GM12874 (cell line): Measurements from ENCODE around the gene TLE7.

Source experiments
- TF ChIP-seq, protein P1 (sequence below): IDR thresholded peaks from 2 replicates; pipeline ENCODE4 v1.5.1; 2011; ENCODE audit warnings: low read depth, mild to moderate bottlenecking, control low read depth, low read length, moderate library complexity; ENCODE audit not compliant: insufficient read depth

Gene TLE7

DNA sequence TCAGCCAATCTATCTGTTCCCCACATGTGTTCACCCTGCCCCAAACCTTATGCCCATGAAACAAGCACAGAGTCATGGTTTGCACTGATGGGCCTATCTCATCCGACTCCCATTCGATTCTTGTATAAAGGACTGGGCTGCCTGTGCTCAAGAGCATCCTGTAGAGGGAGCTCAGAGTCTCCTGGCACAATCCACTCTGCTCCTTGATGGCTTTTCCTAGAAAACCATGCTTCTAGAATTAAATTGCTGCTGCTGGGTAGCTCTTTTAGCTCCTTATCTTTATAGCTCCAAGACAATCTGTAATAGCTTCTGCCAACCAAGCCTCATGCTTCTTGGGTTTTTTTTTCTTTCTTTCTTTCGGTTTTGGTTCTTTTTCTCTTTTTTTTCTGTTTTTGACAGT is 37.6 kb upstream of the TLE7 start:
- TF ChIP-seq, protein P1, sequence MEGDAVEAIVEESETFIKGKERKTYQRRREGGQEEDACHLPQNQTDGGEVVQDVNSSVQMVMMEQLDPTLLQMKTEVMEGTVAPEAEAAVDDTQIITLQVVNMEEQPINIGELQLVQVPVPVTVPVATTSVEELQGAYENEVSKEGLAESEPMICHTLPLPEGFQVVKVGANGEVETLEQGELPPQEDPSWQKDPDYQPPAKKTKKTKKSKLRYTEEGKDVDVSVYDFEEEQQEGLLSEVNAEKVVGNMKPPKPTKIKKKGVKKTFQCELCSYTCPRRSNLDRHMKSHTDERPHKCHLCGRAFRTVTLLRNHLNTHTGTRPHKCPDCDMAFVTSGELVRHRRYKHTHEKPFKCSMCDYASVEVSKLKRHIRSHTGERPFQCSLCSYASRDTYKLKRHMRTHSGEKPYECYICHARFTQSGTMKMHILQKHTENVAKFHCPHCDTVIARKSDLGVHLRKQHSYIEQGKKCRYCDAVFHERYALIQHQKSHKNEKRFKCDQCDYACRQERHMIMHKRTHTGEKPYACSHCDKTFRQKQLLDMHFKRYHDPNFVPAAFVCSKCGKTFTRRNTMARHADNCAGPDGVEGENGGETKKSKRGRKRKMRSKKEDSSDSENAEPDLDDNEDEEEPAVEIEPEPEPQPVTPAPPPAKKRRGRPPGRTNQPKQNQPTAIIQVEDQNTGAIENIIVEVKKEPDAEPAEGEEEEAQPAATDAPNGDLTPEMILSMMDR, result peak; percentile 30

DNA sequence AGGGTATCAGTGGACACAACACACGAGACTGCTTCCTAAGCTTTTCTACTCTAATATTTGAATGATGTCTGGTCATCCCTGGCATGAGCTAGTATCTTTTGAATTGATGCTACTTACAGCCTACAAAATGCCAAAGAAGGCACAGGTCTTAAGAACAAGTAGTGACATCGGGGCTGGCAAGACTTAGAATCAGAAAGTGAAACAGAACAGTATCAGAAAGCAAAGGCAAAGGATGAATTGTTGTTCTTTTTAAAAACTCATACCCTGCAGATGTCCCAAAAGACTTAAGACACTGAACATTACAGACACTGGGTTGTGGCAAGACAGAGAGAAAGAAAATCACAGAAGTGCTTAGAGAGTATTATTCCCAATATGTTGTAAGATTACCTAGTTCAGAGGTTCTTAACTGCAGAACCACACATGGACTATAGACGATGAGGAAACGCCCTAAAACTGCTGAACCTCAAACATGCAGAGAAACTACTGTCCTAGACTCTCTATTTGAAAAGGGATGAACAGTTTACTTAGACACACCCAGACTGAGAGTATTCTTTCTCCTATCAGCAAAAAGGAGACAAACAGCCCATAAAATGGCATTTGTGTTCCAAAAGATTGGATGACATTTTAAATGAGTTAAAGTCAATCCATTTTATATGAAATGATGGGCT is 34.7 kb upstream of the TLE7 start:
- TF ChIP-seq, protein P1, result no peak

DNA sequence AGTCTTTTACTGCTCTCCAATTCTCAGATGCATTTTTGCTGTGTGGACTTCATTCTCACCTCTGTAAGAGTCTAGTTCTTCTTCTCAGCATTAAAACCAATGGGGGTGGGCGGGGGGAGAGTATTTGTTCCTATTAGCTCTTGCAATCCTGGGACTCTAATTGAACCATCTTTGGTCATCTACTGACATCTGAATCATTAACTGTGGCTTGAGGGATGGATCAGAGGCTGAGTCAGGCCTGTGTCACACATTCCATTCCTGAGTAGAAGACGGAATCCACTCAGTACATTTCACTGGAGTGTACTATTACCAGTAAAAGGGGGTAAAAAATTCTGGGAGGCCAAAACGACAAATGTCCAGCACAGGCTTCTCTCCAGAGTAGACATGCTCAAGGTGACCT is 33.0 kb upstream of the TLE7 start:
- TF ChIP-seq, protein P1, result no peak

DNA sequence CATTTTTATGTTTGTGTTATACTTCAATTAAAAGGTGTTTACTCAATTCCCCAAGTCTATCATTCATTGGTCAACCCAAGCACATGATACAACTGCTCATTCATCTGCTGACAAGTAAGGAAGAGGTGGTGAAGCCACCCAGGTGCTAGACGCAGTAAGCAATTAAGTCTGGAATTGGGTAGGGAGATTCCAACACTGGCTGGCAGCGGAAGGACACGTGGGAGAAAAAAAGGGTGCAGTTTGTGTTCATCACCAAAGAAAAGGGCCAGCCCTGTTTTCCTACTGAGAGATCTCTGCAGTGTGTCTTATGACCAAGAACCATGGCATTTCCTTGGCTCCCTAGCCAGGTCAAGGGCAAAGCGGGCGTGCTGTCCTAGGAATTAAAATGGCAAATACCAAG is 32.0 kb upstream of the TLE7 start:
- TF ChIP-seq, protein P1, result no peak

DNA sequence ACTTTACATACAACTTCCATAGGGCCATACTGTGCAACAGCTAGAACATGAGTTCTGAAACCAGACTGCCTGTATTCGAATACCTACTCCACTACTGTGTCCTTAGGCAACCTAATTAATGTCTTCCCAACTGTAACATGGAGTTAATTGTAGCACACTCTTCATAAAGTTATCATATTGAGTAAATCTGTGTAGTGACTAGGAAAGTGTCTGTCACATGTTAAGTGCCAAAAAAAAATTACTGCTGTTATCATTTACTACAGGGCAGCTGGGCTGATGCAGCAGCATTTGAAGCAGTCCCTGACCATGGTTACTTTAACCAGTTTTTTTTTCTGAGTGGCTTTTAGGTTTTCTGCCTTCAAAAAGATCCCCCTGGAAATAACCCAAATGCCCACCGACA is 31.1 kb upstream of the TLE7 start:
- TF ChIP-seq, protein P1, result no peak

DNA sequence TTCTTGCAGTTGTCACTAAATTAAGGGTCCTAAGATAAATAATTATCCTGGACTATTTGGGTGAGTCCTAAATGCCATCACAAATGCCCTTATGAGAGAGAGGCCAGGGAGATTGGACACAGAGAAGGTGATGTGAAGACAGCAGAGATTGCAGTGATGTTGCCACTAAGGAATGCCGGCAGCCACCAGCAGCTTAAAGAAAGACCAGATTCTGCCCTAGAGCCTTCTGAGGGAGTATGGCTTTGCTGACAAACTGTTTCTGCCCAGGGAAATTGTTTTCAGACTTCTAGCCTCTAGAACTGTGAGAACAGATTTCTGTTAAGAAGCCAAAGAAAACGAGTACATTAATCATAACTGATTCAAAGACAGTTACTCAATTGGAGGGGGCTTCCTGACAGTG is 30.2 kb upstream of the TLE7 start:
- TF ChIP-seq, protein P1, result no peak

DNA sequence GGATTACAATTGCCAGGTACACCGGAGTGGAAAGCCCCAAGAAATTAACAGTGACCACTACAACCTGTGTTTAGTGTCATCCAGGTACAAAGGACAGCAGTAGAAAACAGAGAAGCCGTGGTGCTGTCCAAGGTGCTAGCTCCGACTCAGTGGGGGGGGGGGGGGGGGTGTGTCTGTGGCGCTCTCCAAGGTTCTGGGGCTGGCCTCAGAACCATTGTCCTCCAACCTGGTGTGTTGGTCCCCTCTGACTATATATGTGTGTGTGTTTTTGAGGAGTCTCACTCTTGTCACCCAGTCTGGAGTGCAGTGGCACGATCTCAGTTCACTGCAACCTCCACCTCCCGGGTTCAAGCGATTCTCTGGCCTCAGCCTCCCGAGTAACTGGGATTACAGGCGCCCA is 26.0 kb upstream of the TLE7 start:
- TF ChIP-seq, protein P1, result no peak
